Activated T-cell treated with anti-CD3 and anti-CD28 coated beads, Interleukin-2, amount 50 U/mL, for 72 hours (primary cell): Measurements from ENCODE around the gene VSX2. TPM values are rescaled to one million over a fixed set of nuclear protein-coding genes. Genes with fewer than 3 reads are reported as not detected.

ENCODE experiments used
- ATAC-seq, 2 donors: fragments of 150-1000 bp; cut with Tn5 transposase; replicated peaks in 1 of 2; 2 replicates each; pipeline ENCODE4 v1.10.0; 2021; ENCODE audit warnings: moderate library complexity in 2 of 2, mild to moderate bottlenecking in 1 of 2
- DNase-seq, 2 donors: peaks; one replicate each; pipeline ENCODE4 v3.0.0; 2021 to 2022; ENCODE audit warnings: mixed read lengths in 1 of 2
- H3K27ac Mint-ChIP-seq: one replicate; pipeline ENCODE4 v1.8.0; 2022; ENCODE audit warnings: mild to moderate bottlenecking, moderate library complexity, mixed read lengths
- H3K27me3 Mint-ChIP-seq: one replicate; pipeline ENCODE4 v1.8.0; 2022; ENCODE audit warnings: low read depth, mixed read lengths
- H3K36me3 Mint-ChIP-seq, 2 donors: one replicate each; pipeline ENCODE4 v1.8.0; 2022; ENCODE audit warnings: mixed read lengths in 2 of 2, mild to moderate bottlenecking in 1 of 2; ENCODE audit not compliant: insufficient read depth in 2 of 2
- H3K4me1 Mint-ChIP-seq: one replicate; pipeline ENCODE4 v1.8.0; 2022; ENCODE audit warnings: low read depth, mixed read lengths
- H3K4me3 Mint-ChIP-seq, 2 donors: one replicate each; pipeline ENCODE4 v1.8.0; 2022; ENCODE audit warnings: mild to moderate bottlenecking in 2 of 2, mixed read lengths in 2 of 2, moderate library complexity in 2 of 2
- H3K9me3 Mint-ChIP-seq, 2 donors: one replicate each; pipeline ENCODE4 v1.8.0; 2022; ENCODE audit warnings: mixed read lengths in 2 of 2
- total RNA-seq, 2 donors: library from RNA; stranded (reverse); gene quantifications; one replicate each; pipeline ENCODE4 v1.2.3, GENCODE V29; 2022

Gene VSX2
- total RNA-seq, 2 donors from 2014 or later, result not detected

GRCh38 chr14:74240794-74241651, 1.8 kb downstream of the VSX2 start:
- DNase-seq, result peak; percentile 21 to 22
- peaks cover 0 to 3% of the 10 kb centered on the region in 2 donors for H3K36me3 Mint-ChIP-seq
- H3K4me1 Mint-ChIP-seq, result peaks cover 27% of the 10 kb centered on the region
- peak overlapping the region; percentile 76 to 81 for H3K4me3 Mint-ChIP-seq
- no peak overlapping the region for H3K27ac Mint-ChIP-seq
- H3K27me3 Mint-ChIP-seq, result peaks cover 81% of the 10 kb centered on the region
- peak; percentile 45 for ATAC-seq
- H3K9me3 Mint-ChIP-seq, result no peaks in the 10 kb centered on the region

GRCh38 chr14:74241652-74242017, 2.4 kb downstream of the VSX2 start:
- ATAC-seq (no peak), DNase-seq (no peak)
- Mint-ChIP-seq H3K4me3 (peak overlapping the region; percentile 76 to 81), H3K9me3 (no peaks in the 10 kb centered on the region), H3K4me1 (peaks cover 27% of the 10 kb centered on the region), H3K27me3 (peaks cover 87% of the 10 kb centered on the region), H3K27ac (no peak overlapping the region), H3K36me3 (peaks cover 0 to 3% of the 10 kb centered on the region in 2 donors)

DNA sequence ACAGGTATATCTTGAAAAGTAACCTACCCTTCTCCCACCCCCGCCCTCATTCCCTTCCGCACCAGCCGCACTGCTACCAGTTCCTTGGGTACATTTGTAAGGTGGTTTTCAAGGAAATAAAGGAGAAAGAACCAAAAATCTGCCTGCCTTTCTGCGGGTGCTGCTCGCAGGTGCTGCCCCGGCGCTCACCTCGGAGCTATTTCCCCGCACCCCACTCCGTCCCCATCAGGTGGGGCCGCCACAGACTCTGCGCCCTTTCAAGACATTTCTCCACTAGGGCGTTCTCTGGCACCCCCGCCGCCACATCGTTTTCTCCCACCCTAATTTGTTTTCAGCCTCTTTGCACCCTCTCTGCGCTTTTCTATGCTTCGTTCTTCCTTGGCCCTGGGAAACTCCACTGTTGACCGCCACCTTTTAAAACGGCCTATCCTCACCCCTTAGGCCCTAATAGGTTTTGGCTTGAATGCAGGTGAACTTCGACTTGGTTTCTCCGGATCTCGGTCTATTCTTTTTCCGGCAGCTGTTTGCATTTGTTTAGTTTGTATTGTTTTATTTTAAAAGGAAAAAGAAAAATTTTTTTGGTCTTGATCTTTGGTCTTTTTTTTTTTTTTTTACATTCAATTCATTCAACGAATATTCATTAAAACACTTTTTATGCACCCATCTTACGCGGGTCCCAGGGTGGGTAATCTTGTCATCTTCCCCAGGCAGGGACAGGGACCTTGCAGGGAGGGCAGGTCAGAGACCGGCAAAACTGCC, 3.0 kb downstream of the VSX2 start:
- H3K4me3 Mint-ChIP-seq, result peak overlapping the region; percentile 76 to 81
- DNase-seq (no peak), ATAC-seq (no peak)
- H3K4me1 Mint-ChIP-seq, result peaks cover 27% of the 10 kb centered on the region
- H3K9me3 Mint-ChIP-seq, result no peaks in the 10 kb centered on the region
- H3K27ac Mint-ChIP-seq, result no peak overlapping the region
- H3K27me3 Mint-ChIP-seq, result peaks cover 90% of the 10 kb centered on the region
- peaks cover 0 to 3% of the 10 kb centered on the region in 2 donors for H3K36me3 Mint-ChIP-seq

DNA sequence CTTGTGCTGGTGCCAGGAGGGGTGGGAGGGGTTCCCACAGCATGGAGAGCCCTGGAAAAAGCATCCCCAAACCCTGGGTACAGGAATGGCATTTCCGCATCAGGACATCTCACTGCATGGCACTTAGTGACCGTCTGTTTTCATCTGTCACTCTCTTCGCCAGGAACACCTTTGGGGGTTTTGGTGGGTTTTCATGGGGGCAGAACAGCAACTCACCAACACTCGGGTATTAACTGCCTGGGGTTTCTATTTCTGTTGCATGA, 3.5 kb downstream of the VSX2 start:
- peaks cover 89% of the 10 kb centered on the region for H3K27me3 Mint-ChIP-seq
- ATAC-seq, result no peak
- H3K36me3 Mint-ChIP-seq, result peaks cover 0 to 3% of the 10 kb centered on the region in 2 donors
- H3K4me3 Mint-ChIP-seq, result peak overlapping the region in 1 of 2 donors; percentile 81
- no peak overlapping the region for H3K27ac Mint-ChIP-seq
- no peaks in the 10 kb centered on the region for H3K9me3 Mint-ChIP-seq
- peaks cover 27% of the 10 kb centered on the region for H3K4me1 Mint-ChIP-seq
- no peak for DNase-seq

- no peak overlapping the region for H3K27ac Mint-ChIP-seq
These were observed 3.8 kb downstream of the VSX2 start for GRCh38 chr14:74243051-74243450.

GRCh38 chr14:74244115-74244514, 4.9 kb downstream of the VSX2 start:
- peaks cover 0 to 3% of the 10 kb centered on the region in 2 donors for H3K36me3 Mint-ChIP-seq
- peaks cover 27% of the 10 kb centered on the region for H3K4me1 Mint-ChIP-seq
- H3K27me3 Mint-ChIP-seq, result peaks cover 75% of the 10 kb centered on the region
- DNase-seq (no peak), ATAC-seq (no peak)
- H3K9me3 Mint-ChIP-seq, result no peaks in the 10 kb centered on the region
- no peak overlapping the region for H3K4me3 Mint-ChIP-seq
- H3K27ac Mint-ChIP-seq, result no peak overlapping the region

More at GRCh38 chr14:74243051-74243450, 3.8 kb downstream of the VSX2 start:
- DNase-seq, result no peak
- Mint-ChIP-seq H3K4me3 (no peak overlapping the region), H3K27me3 (peaks cover 86% of the 10 kb centered on the region), H3K36me3 (peaks cover 0 to 3% of the 10 kb centered on the region in 2 donors), H3K9me3 (no peaks in the 10 kb centered on the region), H3K4me1 (peaks cover 27% of the 10 kb centered on the region)
- no peak for ATAC-seq

DNA sequence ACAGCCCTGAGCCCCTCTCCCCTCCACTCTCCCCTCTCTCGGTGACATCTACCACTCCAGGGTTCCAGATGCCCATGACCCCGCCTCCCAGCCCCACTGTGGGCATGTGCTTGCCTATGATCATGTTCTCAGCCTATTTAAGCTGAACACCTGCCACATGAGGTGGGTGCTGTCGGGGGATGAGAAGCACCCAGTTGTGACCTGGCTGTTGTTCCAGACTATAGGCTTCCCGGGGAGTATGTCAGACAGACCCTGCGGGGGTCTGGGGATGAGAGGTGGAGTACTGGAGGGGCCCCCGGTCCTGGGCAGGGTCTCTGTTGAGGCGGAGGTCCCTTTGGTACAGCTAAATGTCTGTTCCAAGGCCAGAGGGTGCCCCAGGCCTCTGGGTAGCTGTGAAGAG, 6.0 kb downstream of the VSX2 start:
- H3K9me3 Mint-ChIP-seq, result no peaks in the 10 kb centered on the region

DNA sequence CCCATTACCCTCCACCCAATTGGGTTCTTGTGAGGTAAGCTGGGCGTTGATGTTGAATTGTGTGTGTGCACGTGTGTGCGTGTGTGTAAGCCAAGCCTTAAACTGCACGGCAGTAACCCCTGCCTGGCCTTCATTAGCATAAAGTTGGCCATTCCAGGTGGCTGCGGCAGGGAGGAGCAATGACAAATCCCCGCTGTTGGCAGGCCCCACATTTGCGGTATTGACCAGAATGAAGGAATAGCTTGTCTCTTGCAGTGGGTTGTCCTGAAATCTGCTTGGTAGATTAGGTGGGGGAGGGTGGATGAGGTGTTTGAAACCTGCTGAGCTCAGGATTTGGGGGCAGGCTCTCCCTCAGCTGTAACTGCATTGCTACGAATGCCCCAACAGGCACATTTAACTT, 7.3 kb downstream of the VSX2 start:
- DNase-seq, result no peak
- H3K36me3 Mint-ChIP-seq, result peaks cover 0 to 3% of the 10 kb centered on the region in 2 donors
- ATAC-seq, result no peak
- H3K4me3 Mint-ChIP-seq, result no peak overlapping the region
- H3K27me3 Mint-ChIP-seq, result peaks cover 77% of the 10 kb centered on the region
- no peak overlapping the region for H3K27ac Mint-ChIP-seq
- H3K4me1 Mint-ChIP-seq, result peaks cover 16% of the 10 kb centered on the region
- H3K9me3 Mint-ChIP-seq, result no peaks in the 10 kb centered on the region

More for the DNA sequence above, 6.0 kb downstream of the VSX2 start:
- Mint-ChIP-seq H3K27me3 (peaks cover 82% of the 10 kb centered on the region), H3K4me3 (no peak overlapping the region), H3K36me3 (peaks cover 0 to 3% of the 10 kb centered on the region in 2 donors), H3K27ac (no peak overlapping the region), H3K4me1 (peaks cover 24% of the 10 kb centered on the region)
- ATAC-seq (no peak), DNase-seq (no peak)

GRCh38 chr14:74248017-74248416, 8.8 kb downstream of the VSX2 start:
- H3K36me3 Mint-ChIP-seq, result no peaks in the 10 kb centered on the region
- no peak overlapping the region for H3K27ac Mint-ChIP-seq
- DNase-seq, result no peak
- peaks cover 66% of the 10 kb centered on the region for H3K27me3 Mint-ChIP-seq
- no peak for ATAC-seq
- H3K4me1 Mint-ChIP-seq, result peaks cover 8% of the 10 kb centered on the region
- H3K9me3 Mint-ChIP-seq, result no peaks in the 10 kb centered on the region
- H3K4me3 Mint-ChIP-seq, result no peak overlapping the region

DNA sequence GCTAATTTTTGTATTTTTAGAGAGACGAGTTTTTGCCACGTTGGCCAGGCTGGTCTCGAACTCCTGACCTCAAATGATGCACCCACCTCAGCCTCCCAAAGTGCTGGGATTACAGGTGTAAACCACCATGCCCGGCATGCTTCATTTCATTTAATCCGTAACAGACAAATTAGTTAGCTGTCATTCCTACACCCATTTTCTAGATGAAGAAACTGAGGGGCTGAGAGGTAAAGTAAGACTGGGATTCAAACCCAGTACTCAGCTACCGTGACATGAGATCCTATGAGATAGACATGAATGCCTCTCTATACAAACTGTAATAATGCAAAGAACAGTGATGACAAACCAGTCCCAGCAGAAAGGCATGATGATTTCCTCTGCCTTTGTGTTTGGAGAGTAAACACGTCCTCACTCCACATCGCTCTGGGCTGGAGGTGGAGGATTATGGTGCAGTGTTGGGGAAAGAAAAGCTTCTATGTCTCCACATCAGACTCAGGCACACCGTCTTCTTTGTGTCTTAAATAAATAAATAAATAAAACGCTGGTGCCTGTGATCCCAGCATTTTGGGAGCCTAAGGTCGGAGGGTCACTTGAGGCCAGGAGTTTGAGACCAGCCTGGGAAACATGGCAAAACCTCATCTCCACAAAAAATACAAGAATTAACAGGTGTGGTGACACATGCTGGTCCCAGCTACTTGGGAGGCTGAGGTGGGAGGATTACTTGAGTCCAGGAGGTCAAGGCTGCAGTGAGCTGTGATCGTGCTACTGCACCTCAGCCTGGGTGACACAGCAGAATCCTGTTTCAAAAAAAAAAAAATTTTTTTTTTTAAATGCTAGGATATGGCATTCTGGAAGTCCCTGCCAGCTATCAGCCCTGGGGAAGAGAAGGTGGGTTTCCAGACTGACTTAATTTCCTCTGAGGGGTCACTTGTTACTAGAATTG, 10.5 kb downstream of the VSX2 start:
- Mint-ChIP-seq H3K27ac (no peak overlapping the region), H3K36me3 (no peaks in the 10 kb centered on the region), H3K4me3 (no peak overlapping the region), H3K27me3 (peaks cover 50% of the 10 kb centered on the region), H3K4me1 (peaks cover 8% of the 10 kb centered on the region), H3K9me3 (no peaks in the 10 kb centered on the region)
- no peak for DNase-seq
- ATAC-seq, result no peak

DNA sequence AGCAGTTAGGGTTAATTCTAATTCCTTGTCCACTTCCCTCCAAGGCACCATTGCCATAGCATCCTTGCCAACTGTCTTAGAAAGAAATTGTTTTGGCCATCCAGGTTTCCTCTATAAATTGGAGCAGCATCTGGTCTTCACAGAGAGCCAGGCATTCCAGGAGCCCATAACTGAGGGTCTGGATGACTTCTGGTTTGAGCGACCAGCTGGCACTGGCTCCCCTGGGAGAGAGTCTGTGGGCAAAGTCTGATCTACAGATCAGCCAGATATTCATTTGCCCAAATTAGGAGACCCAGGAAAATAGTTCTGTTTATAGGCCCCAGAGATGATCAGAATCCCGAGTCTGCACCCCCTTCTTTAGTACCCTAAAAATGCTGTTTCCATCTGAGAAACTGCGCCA, 16.0 kb downstream of the VSX2 start:
- no peak for DNase-seq
- no peak for ATAC-seq
- Mint-ChIP-seq H3K4me1 (peaks cover 18% of the 10 kb centered on the region), H3K36me3 (no peaks in the 10 kb centered on the region), H3K27ac (no peak overlapping the region), H3K9me3 (no peaks in the 10 kb centered on the region), H3K27me3 (peaks cover 19% of the 10 kb centered on the region), H3K4me3 (no peak overlapping the region)

GRCh38 chr14:74257078-74257940, 18.1 kb downstream of the VSX2 start:
- ATAC-seq (peak; percentile 88 to 89), DNase-seq (peak; percentile 74 to 75)
- H3K4me1 Mint-ChIP-seq, result peaks cover 10% of the 10 kb centered on the region
- no peaks in the 10 kb centered on the region for H3K9me3 Mint-ChIP-seq
- H3K36me3 Mint-ChIP-seq, result no peaks in the 10 kb centered on the region
- H3K27ac Mint-ChIP-seq, result no peak overlapping the region
- H3K27me3 Mint-ChIP-seq, result peaks cover 7% of the 10 kb centered on the region
- peak overlapping the region; percentile 87 to 89 for H3K4me3 Mint-ChIP-seq
